Ectodermal cell (in vitro differentiated cells): ENCODE results near the gene MYRFL.

ENCODE experiments used
- H3K27ac ChIP-seq: 2 replicates; pipeline ENCODE4 v1.7.0; 2013; ENCODE audit warnings: mild to moderate bottlenecking, low read depth, low read length; ENCODE audit not compliant: insufficient read depth, poor library complexity, severe bottlenecking
- H3K27me3 ChIP-seq: 2 replicates; pipeline ENCODE4 v1.7.0; 2013; ENCODE audit warnings: mild to moderate bottlenecking, low read length; ENCODE audit not compliant: insufficient read depth, control insufficient read depth, poor library complexity, severe bottlenecking
- H3K36me3 ChIP-seq: one replicate; pipeline ENCODE4 v1.7.0; 2013; ENCODE audit warnings: low read length; ENCODE audit not compliant: control insufficient read depth, insufficient read depth
- H3K4me1 ChIP-seq: one replicate; pipeline ENCODE4 v1.7.0; 2013; ENCODE audit warnings: low read length; ENCODE audit not compliant: control insufficient read depth, insufficient read depth
- H3K4me3 ChIP-seq: 2 replicates; pipeline ENCODE4 v1.7.0; 2013; ENCODE audit warnings: low read depth, low read length, control low read depth; ENCODE audit not compliant: insufficient read depth
- H3K9me3 ChIP-seq: 2 replicates; pipeline ENCODE4 v1.7.0; 2013; ENCODE audit warnings: mild to moderate bottlenecking, low read length, moderate library complexity; ENCODE audit not compliant: control insufficient read depth
- WGBS, 2 experiments: methylation state at CpG; one replicate each; pipeline ENCODE4 v1.1.7; 2013; ENCODE audit warnings: missing lambda C conversion rate in 2 of 2; 5-methylcytosine and 5-hydroxymethylcytosine counted together

MYRFL gene

GRCh38 chr12:69947123-69947522, 122.1 kb downstream of the MYRFL start:
- no peaks in the 10 kb centered on the region for H3K36me3 ChIP-seq
- H3K9me3 ChIP-seq = no peaks in the 10 kb centered on the region
- no peaks in the 10 kb centered on the region for H3K27me3 ChIP-seq

GRCh38 chr12:69947897-69948296, 122.9 kb downstream of the MYRFL start:
- 100% methylated on average over 1 of the region's 1 CpG; no CpG with 5 or more reads in 1 of the 2 experiments for WGBS, 2 experiments
- no peaks in the 10 kb centered on the region for H3K4me1 ChIP-seq
- no peak overlapping the region for H3K27ac ChIP-seq
- no peaks in the 10 kb centered on the region for H3K36me3 ChIP-seq
- no peak overlapping the region for H3K4me3 ChIP-seq
- H3K9me3 ChIP-seq = no peaks in the 10 kb centered on the region
- H3K27me3 ChIP-seq = no peaks in the 10 kb centered on the region

More at GRCh38 chr12:69947123-69947522, 122.1 kb downstream of the MYRFL start:
- no peaks in the 10 kb centered on the region for H3K4me1 ChIP-seq
- H3K4me3 ChIP-seq = no peak overlapping the region
- H3K27ac ChIP-seq = no peak overlapping the region

- no peaks in the 10 kb centered on the region for H3K4me1 ChIP-seq
- H3K27ac ChIP-seq = no peak overlapping the region
- H3K9me3 ChIP-seq = no peaks in the 10 kb centered on the region
- H3K4me3 ChIP-seq = no peak overlapping the region
- no peaks in the 10 kb centered on the region for H3K27me3 ChIP-seq
- H3K36me3 ChIP-seq = no peaks in the 10 kb centered on the region
Observed at GRCh38 chr12:69948851-69949250, 123.8 kb downstream of the MYRFL start.

GRCh38 chr12:69949311-69950002, 124.4 kb downstream of the MYRFL start:
- H3K27me3 ChIP-seq = no peaks in the 10 kb centered on the region
- H3K27ac ChIP-seq = no peak overlapping the region
- 82 to 90% methylated on average over 3 to 6 of the region's 6 CpGs for WGBS, 2 experiments
- H3K4me1 ChIP-seq = no peaks in the 10 kb centered on the region
- no peak overlapping the region for H3K4me3 ChIP-seq
- H3K9me3 ChIP-seq = no peaks in the 10 kb centered on the region
- H3K36me3 ChIP-seq = no peaks in the 10 kb centered on the region

- Histone ChIP-seq H3K9me3 (no peaks in the 10 kb centered on the region), H3K4me3 (no peak overlapping the region), H3K36me3 (no peaks in the 10 kb centered on the region), H3K27ac (no peak overlapping the region), H3K4me1 (no peaks in the 10 kb centered on the region), H3K27me3 (no peaks in the 10 kb centered on the region)
- WGBS, 2 experiments = 89 to 95% methylated on average over 5 of the region's 5 CpGs
Observed at GRCh38 chr12:69951108-69951507, 126.1 kb downstream of the MYRFL start.

- 86 to 93% methylated on average over 2 of the region's 2 CpGs for WGBS, 2 experiments
- Histone ChIP-seq H3K4me1 (no peaks in the 10 kb centered on the region), H3K9me3 (no peaks in the 10 kb centered on the region)
Observed at GRCh38 chr12:69952890-69953289, 127.9 kb downstream of the MYRFL start.

GRCh38 chr12:69961246-69961645, 136.2 kb downstream of the MYRFL start:
- Histone ChIP-seq H3K27ac (no peak overlapping the region), H3K4me3 (no peak overlapping the region), H3K9me3 (no peaks in the 10 kb centered on the region), H3K27me3 (no peaks in the 10 kb centered on the region), H3K4me1 (no peaks in the 10 kb centered on the region), H3K36me3 (no peaks in the 10 kb centered on the region)

More at GRCh38 chr12:69952890-69953289, 127.9 kb downstream of the MYRFL start:
- no peak overlapping the region for H3K27ac ChIP-seq
- H3K27me3 ChIP-seq = no peaks in the 10 kb centered on the region
- no peaks in the 10 kb centered on the region for H3K36me3 ChIP-seq
- H3K4me3 ChIP-seq = no peak overlapping the region

- Histone ChIP-seq H3K4me1 (no peaks in the 10 kb centered on the region), H3K36me3 (no peaks in the 10 kb centered on the region), H3K27me3 (no peaks in the 10 kb centered on the region), H3K27ac (no peak overlapping the region), H3K4me3 (no peak overlapping the region), H3K9me3 (no peaks in the 10 kb centered on the region)
- WGBS, 2 experiments = 93 to 94% methylated on average over 1 of the region's 1 CpG
Observed at GRCh38 chr12:69966409-69966808, 141.4 kb downstream of the MYRFL start.

- Histone ChIP-seq H3K4me1 (no peaks in the 10 kb centered on the region), H3K27me3 (no peaks in the 10 kb centered on the region), H3K36me3 (no peaks in the 10 kb centered on the region), H3K9me3 (no peaks in the 10 kb centered on the region), H3K27ac (no peak overlapping the region), H3K4me3 (no peak overlapping the region)
- 95 to 97% methylated on average over 3 of the region's 3 CpGs for WGBS, 2 experiments
Observed at GRCh38 chr12:69966839-69967238, 141.8 kb downstream of the MYRFL start.

- Histone ChIP-seq H3K36me3 (no peaks in the 10 kb centered on the region), H3K4me3 (no peak overlapping the region), H3K27ac (no peak overlapping the region), H3K9me3 (no peaks in the 10 kb centered on the region), H3K4me1 (no peaks in the 10 kb centered on the region), H3K27me3 (no peaks in the 10 kb centered on the region)
- WGBS, 2 experiments = 92% methylated on average over 3 of the region's 3 CpGs
Observed at GRCh38 chr12:69969011-69969410, 144.0 kb downstream of the MYRFL start.

- Histone ChIP-seq H3K27ac (no peak overlapping the region), H3K4me3 (no peak overlapping the region), H3K27me3 (no peaks in the 10 kb centered on the region), H3K9me3 (no peaks in the 10 kb centered on the region), H3K36me3 (no peaks in the 10 kb centered on the region), H3K4me1 (no peaks in the 10 kb centered on the region)
- WGBS, 2 experiments = 94 to 95% methylated on average over 7 of the region's 7 CpGs
Observed at GRCh38 chr12:69972136-69972535, 147.1 kb downstream of the MYRFL start.
